Right lobe of liver (tissue), 4 donors: ENCODE measurements around the gene CCL28.

Source experiments
- POLR2A ChIP-seq: fragments of 450-650 bp; IDR thresholded peaks from one replicate; pipeline ENCODE4 v1.6.1; 2017; ENCODE audit warnings: antibody characterized with exemption, mild to moderate bottlenecking
- TF ChIP-seq, protein P1 (sequence below), 4 donors: fragments of 200-600 bp in 3 of 4; fragments of 450-650 bp in 1 of 4; IDR thresholded peaks; one replicate each; pipeline versions ENCODE4 v1.5.1 to v1.8.0; 2016 to 2022; ENCODE audit warnings: antibody characterized with exemption in 4 of 4, mild to moderate bottlenecking in 2 of 4
- donor health status: DM: no; HTN: no; CAD: no.
- donor health status: DM: no; HTN: no; CAD: no.
- donor health status: DM: no; HTN: yes; CAD: no.

DNA sequence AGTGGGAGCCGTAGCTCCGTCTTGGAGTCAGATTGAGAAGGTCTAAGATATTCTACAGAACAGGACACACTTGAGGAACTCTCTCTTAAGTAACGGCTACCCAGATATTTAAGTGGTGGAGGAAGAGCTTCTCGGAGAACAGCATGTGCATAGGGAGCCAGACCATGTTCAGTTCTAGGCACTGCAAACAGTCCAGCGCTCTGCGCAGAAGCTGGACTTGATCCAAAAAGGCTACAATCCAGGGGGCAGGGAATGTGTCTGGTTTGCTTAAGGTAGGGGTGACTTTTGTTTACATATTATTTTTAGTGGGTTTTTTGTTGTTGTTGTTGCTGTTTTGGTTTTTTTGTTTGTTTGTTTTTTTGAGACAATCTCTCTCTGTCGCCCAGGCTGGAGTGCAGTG lies 16.8 kb upstream of the CCL28 start:
- TF ChIP-seq, protein P1, sequence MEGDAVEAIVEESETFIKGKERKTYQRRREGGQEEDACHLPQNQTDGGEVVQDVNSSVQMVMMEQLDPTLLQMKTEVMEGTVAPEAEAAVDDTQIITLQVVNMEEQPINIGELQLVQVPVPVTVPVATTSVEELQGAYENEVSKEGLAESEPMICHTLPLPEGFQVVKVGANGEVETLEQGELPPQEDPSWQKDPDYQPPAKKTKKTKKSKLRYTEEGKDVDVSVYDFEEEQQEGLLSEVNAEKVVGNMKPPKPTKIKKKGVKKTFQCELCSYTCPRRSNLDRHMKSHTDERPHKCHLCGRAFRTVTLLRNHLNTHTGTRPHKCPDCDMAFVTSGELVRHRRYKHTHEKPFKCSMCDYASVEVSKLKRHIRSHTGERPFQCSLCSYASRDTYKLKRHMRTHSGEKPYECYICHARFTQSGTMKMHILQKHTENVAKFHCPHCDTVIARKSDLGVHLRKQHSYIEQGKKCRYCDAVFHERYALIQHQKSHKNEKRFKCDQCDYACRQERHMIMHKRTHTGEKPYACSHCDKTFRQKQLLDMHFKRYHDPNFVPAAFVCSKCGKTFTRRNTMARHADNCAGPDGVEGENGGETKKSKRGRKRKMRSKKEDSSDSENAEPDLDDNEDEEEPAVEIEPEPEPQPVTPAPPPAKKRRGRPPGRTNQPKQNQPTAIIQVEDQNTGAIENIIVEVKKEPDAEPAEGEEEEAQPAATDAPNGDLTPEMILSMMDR (IDR thresholded peaks at IDR 0.05) = no peak
- no peak for TF ChIP-seq POLR2A
